Ovary (tissue), 3 donors: ENCODE measurements around the gene CACNB2.

Experiments
- EP300 ChIP-seq: sonication (generic); formaldehyde crosslinking; IDR thresholded peaks from one replicate; pipeline ENCODE4 v1.6.1; 2017; ENCODE audit warnings: antibody characterized with exemption
- POLR2A ChIP-seq: fragments of 450-650 bp; IDR thresholded peaks from one replicate; pipeline ENCODE4 v1.6.1; 2017; ENCODE audit warnings: antibody characterized with exemption, mild to moderate bottlenecking, moderate library complexity
- TF ChIP-seq, protein P1 (sequence below), 3 donors: fragments of 450-650 bp in 2 of 3; fragments of 200-600 bp in 1 of 3; IDR thresholded peaks; one replicate each; pipeline versions ENCODE4 v1.5.1 to v1.8.0; 2016 to 2022; ENCODE audit warnings: antibody characterized with exemption in 3 of 3, mild to moderate bottlenecking in 1 of 3
- donor health status: DM: no; HTN: no; CAD: no.

DNA sequence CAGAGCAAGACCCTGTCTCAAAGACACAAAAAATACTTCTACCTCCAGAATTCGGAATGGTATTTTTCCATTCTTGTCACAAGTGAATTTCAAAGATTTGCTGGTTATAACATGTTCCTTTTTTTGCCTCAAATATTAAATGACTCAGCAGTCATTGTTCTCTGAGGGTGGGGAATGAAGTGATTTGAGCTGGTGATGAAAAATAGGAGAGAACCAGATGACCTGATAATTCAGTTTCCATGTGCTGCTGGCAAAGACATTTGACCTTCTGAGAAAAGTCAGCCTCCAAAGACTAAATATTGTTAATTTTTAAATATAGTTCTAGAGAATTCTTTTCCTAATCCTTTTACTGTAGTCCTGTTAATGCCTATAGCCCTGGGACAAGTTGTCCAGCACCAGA, 78.9 kb downstream of the CACNB2 start:
- TF ChIP-seq, protein P1, sequence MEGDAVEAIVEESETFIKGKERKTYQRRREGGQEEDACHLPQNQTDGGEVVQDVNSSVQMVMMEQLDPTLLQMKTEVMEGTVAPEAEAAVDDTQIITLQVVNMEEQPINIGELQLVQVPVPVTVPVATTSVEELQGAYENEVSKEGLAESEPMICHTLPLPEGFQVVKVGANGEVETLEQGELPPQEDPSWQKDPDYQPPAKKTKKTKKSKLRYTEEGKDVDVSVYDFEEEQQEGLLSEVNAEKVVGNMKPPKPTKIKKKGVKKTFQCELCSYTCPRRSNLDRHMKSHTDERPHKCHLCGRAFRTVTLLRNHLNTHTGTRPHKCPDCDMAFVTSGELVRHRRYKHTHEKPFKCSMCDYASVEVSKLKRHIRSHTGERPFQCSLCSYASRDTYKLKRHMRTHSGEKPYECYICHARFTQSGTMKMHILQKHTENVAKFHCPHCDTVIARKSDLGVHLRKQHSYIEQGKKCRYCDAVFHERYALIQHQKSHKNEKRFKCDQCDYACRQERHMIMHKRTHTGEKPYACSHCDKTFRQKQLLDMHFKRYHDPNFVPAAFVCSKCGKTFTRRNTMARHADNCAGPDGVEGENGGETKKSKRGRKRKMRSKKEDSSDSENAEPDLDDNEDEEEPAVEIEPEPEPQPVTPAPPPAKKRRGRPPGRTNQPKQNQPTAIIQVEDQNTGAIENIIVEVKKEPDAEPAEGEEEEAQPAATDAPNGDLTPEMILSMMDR (IDR thresholded peaks at IDR 0.05) = no peak
- TF ChIP-seq POLR2A (no peak), EP300 (no peak)
